GM23248 (cell line): ENCODE data around the gene INPP5A.

ENCODE experiments used
- EZH2 ChIP-seq: fragments of 200-600 bp; sonication (generic); IDR thresholded peaks from 2 replicates; pipeline ENCODE4 v1.6.1; 2018; ENCODE audit warnings: antibody characterized with exemption, mild to moderate bottlenecking; ENCODE audit not compliant: insufficient read depth, poor library complexity, severe bottlenecking
- EZH2phosphoT487 ChIP-seq: fragments of 200-600 bp; sonication (generic); IDR thresholded peaks from 2 replicates; pipeline ENCODE4 v1.6.1; 2018; ENCODE audit warnings: antibody characterized with exemption, moderate library complexity, mild to moderate bottlenecking, low read depth; ENCODE audit not compliant: insufficient read depth

DNA sequence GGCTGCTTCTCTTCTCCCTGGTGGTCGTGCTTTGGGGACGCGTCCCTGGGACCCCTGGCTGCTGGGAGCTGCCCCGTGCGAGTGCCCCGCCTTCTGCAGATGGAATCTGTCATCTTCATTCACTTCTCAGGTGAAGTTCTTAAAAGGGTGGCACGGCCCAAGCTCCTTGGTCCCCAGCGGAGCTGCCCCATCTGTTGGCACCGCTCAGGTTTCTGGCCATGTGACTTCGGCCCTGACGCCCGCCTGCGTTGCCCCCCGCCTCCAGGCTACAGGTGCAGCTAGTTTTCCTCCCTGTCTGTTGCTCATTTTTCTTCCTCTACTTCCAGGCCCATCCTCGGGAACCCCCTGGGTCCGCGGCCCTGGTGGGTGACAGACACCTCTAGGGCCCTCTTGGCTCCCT is 255.2 kb downstream of the INPP5A start:
- TF ChIP-seq EZH2 (no peak), EZH2phosphoT487 (no peak)
